ENCODE data around the gene DAPK1.

- TF ChIP-seq SNAI2 (CRISPR knock-in tag; IDR thresholded peaks at IDR 0.05), result no peak
- no peak for TF ChIP-seq POU6F1 (CRISPR knock-in tag; IDR thresholded peaks at IDR 0.05; ENCODE audit: borderline replicate concordance, low read depth)
- no peak for TF ChIP-seq TSHZ2 (CRISPR knock-in tag; IDR thresholded peaks at IDR 0.05)
- TF ChIP-seq CREB5 (CRISPR knock-in tag; IDR thresholded peaks at IDR 0.05; ENCODE audit: low read depth), result no peak
- TF ChIP-seq BACH2 (CRISPR knock-in tag; IDR thresholded peaks at IDR 0.05; ENCODE audit: borderline replicate concordance), result no peak
- TF ChIP-seq ISL1 (CRISPR knock-in tag; IDR thresholded peaks at IDR 0.05), result no peak
- TF ChIP-seq ZFP3 (CRISPR knock-in tag; IDR thresholded peaks at IDR 0.05), result no peak
- no peak for TF ChIP-seq PATZ1 (CRISPR knock-in tag; IDR thresholded peaks at IDR 0.05; ENCODE audit: borderline replicate concordance)
Measured at GRCh38 chr9:87676976-87677775, 179.5 kb downstream of the DAPK1 start.

Measured in SK-N-SH treated with all-trans-retinoic acid at 6 μM for 48 hours (cell line).